ENCODE data around the gene RNU1-3.
"Not testable (repeated sequence)": the region's sequence is repeated elsewhere in the genome, so short reads cannot be mapped to it uniquely, and the experiment has no call there.

The RNU1-3 gene

DNA sequence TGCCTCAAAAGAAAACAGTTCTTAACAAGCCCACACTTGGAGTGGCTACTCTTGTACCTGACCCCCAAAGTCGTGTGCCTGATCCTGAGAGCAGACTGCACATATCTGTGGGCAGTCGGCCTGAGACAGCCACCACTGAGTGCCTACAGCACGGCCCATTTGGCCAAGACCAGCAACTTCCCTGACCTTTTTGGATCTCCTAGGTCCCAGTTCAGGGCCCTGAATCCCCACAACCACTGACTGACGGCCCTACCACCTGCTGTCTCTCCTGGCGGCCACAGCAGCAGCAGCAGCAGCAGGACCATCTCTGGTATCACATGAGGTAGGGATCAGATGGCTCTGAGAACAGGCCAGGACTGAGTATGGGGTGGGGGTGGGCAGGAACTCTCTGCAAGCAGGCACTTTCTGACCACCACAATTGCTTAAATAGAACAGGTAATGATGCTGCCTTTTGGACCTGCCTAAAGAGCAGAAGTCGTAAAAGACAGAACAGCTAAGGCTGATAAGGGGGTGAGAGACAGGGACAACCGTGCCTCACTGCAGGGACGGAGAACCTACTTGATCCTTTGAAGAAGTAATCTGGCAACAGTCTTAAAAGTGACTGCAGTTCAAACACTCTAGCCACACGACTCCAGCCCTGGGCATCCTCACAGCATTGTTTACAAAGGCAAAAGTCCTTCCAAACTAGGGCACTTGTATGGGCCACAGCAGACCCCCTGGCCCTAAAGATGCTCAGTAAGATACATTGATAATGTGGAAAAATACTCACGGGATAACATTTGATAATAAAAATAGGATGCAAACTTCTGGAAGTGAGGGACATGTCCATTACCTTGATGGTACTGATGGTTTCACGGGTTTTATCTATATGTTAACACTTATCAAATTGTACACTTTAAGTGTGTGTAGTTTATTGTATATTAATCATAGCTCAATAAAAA is 27.4 kb downstream of the RNU1-3 start:
- in situ Hi-C loops (cut with MboI; ENCODE audit: low sequenced_read_pairs): not testable (repeated sequence)

DNA sequence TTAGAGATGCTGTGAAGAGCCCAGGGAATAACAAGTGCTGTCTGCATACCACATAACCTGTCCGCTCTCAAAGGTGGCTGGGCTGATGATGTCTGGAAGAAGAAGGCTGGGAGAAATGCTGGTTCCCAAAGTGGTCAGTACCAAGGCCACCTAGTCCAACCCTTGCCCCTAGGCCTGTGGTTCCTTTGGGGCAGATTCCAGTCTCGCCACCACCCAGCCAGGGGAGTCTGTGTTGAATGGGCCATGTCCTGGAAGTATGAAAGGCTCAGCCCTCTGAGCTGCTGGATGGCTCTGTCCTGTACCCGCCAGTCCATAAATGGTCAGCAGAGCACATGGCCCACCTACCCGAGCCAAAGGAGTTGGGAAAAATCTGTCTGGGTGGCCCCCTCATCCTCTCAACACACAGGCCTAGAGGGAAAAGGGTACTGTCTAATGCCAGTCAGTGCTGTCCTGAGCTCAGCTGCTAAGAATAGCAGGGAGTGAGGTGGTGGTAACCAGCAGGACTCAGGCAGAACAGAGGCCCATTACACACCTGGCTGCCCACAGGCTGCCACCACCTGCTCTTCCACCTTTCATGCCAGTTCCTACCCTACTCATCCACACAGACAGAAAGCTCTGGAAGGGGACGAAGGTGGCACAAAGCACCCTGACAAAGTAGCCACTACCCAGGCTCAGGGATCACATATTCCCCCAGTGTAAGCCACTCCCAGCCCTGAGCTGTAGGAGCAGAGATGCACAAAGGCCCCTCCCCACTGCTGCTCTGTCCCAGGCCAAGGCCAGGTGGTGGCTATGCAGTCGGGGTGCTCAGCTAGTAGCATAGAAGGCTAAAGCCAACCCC is 28.6 kb downstream of the RNU1-3 start:
- in situ Hi-C loops (cut with MboI; ENCODE audit: low sequenced_read_pairs): not testable (repeated sequence)

DNA sequence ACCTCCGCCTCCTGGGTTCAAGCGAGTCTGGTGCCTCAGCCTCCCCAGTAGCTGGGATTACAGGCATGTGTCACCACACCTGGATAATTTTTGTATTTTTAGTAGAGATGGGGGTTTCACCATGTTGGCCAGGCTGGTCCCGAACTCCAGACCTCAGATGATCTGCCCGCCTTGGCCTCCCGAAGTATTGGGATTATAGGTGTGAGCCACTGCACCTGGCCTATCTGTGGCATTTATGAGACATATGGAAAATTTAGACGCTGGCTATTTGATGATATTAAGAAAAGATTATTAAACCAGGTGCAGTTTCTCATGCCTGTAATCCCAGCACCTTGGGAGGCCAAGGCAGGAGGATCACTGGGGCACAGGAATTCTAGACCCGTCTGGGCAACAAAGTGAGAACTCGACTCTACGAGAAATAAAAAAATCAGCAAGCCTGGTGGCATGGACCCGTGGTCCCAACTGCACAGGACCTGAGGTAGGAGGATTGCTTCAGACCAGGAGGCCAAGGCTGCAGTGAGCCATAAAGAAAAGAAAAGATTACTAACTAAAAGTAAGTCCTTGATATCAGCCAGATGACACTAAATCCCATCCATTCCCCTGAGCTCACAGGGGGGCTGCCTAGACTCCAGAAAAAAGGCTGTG is 30.1 kb downstream of the RNU1-3 start:
- in situ Hi-C loops (cut with MboI; ENCODE audit: low sequenced_read_pairs): not testable (repeated sequence)

DNA sequence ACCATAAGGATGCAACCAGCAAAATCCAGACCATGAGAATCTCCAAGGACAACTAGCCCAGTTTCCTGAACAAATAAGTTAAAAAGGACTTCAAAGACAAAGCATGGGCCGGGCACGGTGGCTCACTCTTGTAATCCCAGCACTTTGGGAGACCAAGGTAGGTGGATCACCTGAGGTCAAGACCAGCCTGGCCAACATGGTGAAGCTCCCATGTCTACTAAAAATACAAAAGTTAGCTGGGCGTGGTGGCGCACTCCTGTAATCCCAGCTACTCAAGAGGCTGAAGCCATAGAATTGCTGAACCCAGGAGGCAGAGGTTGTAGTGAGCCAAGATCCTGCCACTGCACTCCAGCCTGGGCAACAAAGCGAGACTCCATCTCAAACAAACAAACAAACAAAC is 30.8 kb downstream of the RNU1-3 start:
- in situ Hi-C loops (cut with MboI; ENCODE audit: low sequenced_read_pairs): not testable (repeated sequence)

DNA sequence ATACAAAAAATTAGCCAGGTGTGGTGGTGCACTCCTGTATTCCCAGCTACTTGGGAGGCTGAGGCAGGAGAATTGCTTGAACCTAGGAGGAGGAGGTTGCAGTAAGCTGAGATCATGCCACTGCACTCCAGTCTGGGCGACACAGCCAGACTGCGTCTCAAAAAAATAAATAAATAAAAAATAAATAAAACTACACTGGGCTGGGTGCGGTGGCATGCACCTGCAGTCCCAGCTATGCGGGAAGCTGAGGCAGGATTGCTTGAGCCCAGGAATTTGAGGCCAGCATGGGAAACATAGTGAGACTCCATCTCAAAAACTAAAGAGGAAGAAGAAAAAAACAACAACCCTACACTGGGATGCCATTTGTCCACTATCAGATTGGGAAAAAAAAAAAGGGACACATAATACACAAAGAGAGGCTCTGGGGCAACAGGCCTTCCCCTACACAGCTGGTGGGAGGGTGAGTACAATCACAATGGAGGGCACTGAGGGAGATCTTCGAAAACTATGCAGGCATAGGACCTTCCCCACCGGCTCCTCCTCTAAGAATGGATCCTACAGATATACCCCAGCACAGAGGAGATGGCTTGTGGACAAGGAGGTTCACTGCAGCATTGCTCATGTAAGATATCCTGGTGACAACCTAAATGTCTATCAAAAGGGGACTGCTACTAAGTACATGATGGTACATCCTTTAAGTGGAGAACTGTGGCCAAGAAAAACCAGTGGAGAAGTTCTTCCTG is 33.0 kb downstream of the RNU1-3 start:
- in situ Hi-C loops (cut with MboI; ENCODE audit: low sequenced_read_pairs): not testable (repeated sequence)

DNA sequence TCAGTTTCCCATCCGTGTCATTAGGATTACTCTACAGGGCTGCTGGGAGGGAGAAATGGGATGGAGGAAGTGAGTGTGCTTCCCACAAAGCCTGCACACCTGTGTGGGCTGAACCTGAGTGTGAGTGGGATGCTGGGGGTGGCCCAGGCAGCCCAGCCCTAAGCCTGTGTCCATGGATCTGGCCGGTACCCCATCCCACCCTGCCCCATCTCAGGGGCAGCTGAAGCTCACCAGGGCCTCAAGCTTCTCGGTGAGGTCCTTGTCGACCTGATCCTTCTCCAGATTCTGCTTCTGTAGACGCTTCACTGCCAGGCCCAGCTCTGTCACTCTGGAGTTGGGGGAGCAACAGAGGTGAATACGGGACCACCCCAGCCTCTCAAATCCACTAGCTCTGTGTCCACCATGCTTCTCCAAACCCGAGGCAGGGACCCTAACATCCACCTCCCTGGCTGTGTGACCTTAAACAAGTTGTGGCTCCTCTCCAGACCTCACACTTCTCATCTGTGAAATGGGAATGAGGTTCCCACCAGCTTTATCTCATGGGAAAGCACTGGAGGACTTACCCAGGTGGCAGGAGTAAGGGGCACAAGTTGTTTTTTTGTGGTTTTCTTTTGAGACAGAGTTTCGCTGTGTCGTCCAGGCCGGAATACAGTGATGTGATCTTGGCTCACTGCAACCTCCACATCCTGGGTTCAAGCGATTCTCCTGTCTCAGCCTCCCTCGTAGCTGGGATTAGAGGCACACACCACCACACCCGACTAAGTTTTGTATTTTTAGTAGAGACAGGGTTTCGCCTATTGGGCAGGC is 34.5 kb downstream of the RNU1-3 start:
- in situ Hi-C loops (cut with MboI; ENCODE audit: low sequenced_read_pairs): not testable (repeated sequence)

DNA sequence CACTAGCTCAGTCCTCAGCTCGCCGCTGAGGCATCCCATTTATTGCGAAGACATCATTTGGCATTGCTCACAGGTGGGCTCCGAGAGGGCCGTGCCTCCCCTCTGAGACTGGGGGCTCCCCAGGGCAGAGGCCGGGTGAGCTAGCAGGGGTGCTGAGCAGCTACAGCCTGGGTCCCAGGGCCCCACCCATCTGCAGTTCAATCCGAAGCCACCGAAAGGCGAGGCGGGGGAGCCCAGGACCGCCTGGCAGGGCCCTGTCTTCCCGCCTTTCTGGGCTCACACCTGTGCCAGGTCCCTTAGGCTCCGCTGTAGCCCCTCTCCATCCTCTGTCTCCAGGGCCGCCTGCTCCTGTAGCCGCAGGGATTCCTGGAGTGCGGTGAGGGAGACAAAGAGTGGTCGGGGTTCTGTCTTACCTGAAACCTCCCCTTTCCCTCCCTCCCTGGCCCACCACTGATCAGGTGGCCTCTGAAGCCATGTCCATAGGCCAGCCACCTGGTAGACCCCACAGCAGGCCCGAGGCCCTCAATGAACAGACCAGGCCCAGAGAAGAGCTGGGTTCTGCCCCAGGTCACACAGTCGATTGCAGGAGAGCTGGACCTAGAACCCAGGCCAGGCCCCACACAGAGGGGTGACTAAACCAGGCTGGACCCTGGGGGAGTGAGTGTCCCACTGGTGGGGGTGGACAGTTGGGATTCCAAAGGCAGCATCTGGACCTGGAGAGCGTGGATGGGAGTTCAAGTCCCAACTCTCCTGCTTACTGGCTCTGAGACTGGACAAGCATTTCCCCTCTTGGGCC is 35.3 kb downstream of the RNU1-3 start:
- in situ Hi-C loops (cut with MboI; ENCODE audit: low sequenced_read_pairs): no loop called here

DNA sequence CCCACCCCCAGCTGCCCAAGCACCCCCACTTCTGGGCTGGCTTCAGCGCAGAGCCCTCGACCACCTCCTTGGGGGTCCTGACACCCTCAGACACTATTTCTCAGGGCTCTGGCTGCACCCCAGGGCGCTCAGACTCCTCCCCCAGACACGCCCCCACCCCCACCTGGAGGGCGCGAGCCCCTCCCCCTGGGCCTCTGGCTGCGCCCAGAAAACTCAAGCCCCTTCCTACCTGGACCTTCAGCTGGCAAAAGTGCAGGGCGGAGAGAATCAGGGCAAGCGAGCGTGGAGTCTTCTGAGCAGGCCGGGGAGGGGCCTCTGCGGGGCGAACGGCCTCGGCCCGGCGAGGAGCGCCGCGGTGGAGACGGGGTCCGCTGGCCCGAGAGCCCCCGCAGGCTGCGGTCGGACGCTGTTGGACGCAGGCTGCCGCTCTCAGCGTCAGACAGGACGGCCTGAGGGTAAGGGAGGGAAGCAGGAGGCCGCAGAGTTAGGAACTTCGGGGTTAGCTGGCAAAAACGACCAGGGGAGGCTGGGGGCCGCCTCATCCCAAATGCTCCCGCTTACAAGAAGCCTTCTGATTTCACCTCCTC is 36.0 kb downstream of the RNU1-3 start:
- in situ Hi-C loops (cut with MboI; ENCODE audit: low sequenced_read_pairs): no loop called here

DNA sequence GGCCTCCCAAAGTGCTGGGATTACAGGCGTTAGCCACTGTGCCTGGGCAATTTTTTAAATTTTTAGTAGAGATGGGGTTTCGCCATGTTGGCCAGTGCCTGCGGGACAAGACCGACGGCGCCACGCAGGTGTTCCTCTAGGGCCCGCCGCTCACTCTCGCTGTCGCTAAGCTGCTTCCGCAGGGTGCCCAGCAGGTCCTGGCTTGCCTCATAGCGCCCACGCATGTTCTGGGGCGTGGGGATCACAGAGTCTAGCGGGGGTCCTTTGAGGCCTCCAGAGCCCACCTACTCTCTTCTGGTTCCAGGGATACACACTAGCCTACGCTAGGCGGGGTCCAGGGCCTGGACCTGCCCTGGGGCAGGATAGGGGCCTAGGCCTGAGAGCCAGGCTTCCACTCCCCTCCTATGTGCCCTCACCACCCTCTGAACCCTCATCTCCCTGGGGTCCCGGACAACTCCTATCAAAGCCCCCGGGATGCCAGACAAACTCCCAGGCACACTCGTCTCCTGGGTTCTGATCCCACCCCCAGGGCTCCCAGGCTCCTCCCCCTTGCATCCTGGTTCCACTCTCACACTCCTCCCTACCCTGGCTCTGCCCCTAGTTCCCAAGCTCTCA is 36.7 kb downstream of the RNU1-3 start:
- in situ Hi-C loops (cut with MboI; ENCODE audit: low sequenced_read_pairs): not testable (repeated sequence)

DNA sequence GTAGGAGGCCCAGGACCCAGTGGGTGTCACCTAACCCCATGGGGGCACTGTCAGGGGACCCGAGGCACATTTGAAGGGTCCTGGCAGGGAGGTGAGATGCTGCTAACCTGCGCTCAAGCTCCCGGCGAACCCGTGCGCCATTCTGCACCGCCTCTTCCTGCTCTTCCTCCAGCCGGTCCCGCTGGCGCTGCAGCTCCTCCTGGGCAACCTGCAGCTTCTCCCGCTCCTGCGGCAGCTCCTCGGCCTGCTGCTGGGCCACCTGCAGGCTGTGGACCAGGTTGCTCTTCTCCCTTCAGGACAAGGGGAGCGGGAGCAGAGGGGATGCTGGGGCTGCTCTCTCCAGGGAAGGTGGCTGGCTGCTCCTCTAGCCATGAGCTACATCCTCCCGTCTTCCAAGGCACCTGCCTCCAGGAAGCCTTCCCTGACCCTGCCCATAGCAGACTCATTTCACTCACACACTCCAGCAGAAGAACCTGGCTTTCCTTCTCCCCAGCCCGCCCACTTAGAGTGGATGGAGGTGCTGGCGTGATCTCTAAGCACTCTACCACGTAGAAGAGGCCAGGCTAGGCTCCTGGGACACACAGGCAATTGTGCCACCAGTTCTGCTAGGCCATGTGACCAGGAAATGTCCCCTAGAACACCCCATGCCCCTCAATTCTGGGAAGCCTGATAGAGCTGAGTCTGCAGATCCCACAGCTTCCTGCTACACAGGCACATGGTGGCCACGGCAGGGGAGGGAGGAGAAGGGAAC is 38.2 kb downstream of the RNU1-3 start:
- in situ Hi-C loops (cut with MboI; ENCODE audit: low sequenced_read_pairs): no loop called here

DNA sequence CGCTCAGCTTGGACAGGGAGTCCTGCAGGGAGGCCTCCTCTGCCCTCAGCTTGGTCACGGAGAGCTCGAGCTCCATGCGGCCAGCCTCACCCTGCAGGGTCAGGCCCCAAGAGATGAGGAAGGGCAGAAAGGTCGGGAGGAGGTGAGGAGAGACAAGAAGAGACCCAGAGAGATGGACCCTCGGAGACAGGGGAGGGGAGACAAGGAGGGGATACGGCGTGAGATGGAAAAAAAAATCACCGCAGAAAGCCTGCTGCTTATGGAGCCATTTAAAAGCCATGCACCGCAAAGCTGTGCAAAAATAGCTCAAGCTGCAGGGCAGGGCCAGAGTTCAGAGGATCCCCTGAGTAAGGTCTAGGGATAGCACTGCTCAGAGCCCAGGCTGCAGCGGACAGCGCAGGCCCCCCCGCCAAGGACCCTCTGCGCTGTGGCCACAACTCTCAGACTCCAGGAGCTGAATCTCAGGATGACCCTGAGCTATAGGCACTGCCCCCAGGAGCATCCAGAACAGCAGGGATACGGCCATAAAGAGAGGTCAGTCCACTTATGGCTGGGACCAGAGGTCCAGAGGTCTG is 40.3 kb downstream of the RNU1-3 start:
- in situ Hi-C loops (cut with MboI; ENCODE audit: low sequenced_read_pairs): not testable (repeated sequence)

DNA sequence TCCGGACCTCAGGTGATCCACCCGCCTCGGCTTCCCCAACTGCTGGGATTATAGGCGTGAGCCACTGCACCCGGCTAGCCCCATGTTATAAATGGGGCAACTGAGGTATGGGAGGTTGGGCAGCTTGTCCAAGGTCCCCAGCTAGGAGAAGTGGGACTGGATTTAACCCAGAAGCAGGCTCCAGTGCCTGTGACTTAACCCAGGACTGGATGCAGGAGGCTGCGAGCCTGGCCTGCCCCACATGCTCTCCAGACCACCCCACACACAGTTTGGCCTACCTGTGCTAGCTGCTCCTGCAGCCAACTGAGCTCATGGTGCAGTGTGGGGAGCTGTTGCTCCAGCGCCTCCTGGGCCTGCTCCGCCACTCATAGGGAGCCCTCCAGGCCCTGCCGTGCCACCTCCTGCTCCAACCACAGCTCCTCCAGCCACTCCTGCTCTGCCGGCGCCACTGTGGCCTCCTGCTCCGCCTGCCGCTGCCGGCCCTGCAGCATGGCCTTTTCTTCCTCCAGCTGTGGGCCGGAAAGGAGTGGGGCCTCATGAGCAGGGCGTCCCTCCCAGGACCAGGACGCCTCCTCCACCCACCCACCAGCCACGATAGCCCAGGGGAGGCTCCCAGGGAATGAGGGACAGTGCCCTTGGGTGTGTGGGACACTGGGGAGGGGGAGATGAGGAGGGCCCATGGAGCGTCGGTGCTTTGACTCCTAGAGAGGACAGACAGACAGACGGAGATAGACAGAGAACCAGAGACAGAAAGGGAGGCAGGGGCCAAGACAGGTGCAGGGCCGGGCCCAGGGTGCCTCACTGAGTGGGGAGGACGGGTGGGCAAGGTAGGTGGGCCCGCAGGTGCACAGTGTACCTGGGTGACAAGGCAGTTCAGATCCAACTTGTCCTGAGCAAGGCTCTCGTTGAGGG is 41.0 kb downstream of the RNU1-3 start:
- in situ Hi-C loops (cut with MboI; ENCODE audit: low sequenced_read_pairs): no loop called here

DNA sequence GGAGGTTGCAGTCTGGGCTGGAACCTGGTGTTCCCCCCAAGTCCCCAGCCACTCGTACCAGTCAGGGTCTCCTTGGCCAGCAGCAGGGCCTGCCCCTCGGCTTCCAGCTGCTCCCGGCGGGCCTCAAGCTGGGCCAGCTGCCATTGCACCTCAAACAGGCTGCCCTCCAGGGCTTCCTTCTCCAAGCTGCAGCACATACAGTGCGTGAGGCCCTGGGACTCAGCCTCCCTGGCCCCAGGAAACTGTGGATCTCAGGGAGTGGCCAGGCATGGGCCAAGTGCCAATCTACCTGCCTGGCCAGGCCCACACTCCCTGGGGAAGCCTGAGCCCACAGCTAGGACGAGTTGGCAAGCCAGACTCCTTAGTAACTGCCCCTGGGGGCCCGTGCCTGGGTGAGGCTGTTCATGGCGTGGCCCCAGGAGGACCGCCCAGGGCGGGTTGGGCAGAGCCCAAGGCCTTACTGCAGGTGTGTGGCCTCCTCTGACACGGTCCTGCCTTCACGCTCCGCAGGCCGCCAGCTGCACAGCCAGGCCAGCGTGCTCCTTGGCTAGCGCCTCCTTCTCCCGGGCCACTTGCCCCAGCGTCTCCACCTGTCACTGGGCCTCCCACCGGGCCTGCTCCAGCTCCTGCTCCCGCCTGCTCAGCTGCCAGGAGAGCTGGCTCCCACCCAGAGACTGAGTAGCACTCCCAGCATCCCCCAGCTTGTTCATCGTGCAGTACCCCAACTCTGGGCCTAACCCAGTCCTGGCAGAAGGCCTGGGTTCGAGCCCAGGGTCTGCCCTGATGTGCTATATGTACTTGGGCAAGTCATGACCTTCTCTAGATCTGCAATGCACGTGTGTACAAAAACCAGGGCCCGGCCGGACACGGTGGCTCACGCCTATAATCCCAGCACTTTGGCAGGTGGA is 42.7 kb downstream of the RNU1-3 start:
- in situ Hi-C loops (cut with MboI; ENCODE audit: low sequenced_read_pairs): loop anchor here (25.0 kb wide), 3 partner anchors 112 to 537 kb away; partner anchors contain the start of gene RNU1-1

DNA sequence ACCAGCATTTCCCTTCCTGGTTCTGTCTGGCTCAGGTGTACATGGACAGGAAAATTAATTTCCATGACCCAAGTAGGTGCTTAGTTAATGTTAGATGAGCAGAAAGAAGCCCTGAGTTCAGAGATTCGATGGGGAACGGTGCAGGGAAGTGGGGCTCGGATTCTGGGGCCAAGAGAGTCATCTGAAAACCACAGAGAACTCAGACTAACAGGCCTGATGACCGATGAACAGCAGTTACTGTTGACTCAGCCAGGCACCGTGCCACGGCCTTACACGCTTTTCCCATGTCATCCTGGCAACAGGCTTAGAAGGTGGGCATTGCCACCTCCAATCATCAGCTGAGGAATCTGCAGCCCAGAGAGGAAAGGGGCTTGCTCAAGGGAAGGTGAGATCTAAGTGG is 43.4 kb downstream of the RNU1-3 start:
- in situ Hi-C loops (cut with MboI; ENCODE audit: low sequenced_read_pairs): loop anchor here (25.0 kb wide), 3 partner anchors 111 to 536 kb away; partner anchors contain the start of gene RNU1-1

Measured in HL-60/S4 treated with retinoic acid at 250 ng/mL for 4 days and 3 days (cell line).